ENCODE results near the gene ACSF3.

The ACSF3 gene

DNA sequence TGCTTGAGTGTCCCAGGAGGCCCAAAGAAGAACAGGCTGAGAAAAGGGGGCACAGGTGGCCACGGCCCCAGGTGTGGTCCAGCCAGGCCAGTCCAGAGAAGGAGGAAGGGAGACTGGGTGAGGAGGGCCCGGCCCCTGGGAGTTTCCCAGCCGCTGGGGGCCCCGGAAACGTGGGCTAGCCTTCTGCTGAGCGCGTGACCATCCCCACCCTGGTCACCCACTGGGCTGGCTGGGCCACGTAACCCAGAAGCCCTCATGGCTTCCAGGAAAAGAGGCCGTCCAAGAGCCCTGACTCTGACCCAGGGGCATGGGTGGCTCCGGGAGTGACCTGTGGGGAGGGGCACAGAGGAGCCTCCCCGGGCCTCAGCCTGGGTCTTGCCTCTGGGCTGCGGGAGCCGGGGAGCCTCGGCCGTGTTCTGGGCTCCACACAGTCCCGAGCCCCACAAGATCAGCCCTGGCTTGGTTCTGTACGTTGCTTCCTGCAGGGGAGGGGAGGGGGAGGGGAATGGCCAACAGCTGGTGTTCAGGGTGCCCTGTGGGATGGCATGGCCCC, 29.8 kb upstream of the ACSF3 start:
- Histone ChIP-seq H3K36me3 (ENCODE audit: control insufficient read depth in 2 of 2, insufficient read depth in 1 of 2, low read length in 2 of 2) (no peaks in the 10 kb centered on the region), H3K4me1 (ENCODE audit: control insufficient read depth, insufficient read depth, low read length) (no peaks in the 10 kb centered on the region), H3K9me3 (ENCODE audit: control insufficient read depth, insufficient read depth, low read depth, low read length) (no peaks in the 10 kb centered on the region), H3K4me3 (ENCODE audit: low read depth, low read length) (no peak overlapping the region), H3K27ac (ENCODE audit: extremely low read depth, low read depth, low read length) (no peak overlapping the region)
- TF ChIP-seq ZNF138 (tag by site-specific recombination; IDR thresholded peaks at IDR 0.05; ENCODE audit: borderline replicate concordance) = no peak
- no peak for TF ChIP-seq ZNF777 (tag by site-specific recombination; IDR thresholded peaks at IDR 0.05; ENCODE audit: borderline replicate concordance)
- TF ChIP-seq ZNF112 (tag by site-specific recombination; IDR thresholded peaks at IDR 0.05) = no peak
- no peak for TF ChIP-seq ZFP41 (tag by site-specific recombination; IDR thresholded peaks at IDR 0.05; ENCODE audit: borderline replicate concordance)
- no peak for TF ChIP-seq ZSCAN16 (tag by site-specific recombination; IDR thresholded peaks at IDR 0.05)
- no peak for TF ChIP-seq PRDM1 (tag by site-specific recombination; IDR thresholded peaks at IDR 0.05)
- TF ChIP-seq ZNF707 (tag by site-specific recombination; IDR thresholded peaks at IDR 0.05) = no peak
- TF ChIP-seq ZNF558 (tag by site-specific recombination; IDR thresholded peaks at IDR 0.05) = no peak
- TF ChIP-seq, protein P1, sequence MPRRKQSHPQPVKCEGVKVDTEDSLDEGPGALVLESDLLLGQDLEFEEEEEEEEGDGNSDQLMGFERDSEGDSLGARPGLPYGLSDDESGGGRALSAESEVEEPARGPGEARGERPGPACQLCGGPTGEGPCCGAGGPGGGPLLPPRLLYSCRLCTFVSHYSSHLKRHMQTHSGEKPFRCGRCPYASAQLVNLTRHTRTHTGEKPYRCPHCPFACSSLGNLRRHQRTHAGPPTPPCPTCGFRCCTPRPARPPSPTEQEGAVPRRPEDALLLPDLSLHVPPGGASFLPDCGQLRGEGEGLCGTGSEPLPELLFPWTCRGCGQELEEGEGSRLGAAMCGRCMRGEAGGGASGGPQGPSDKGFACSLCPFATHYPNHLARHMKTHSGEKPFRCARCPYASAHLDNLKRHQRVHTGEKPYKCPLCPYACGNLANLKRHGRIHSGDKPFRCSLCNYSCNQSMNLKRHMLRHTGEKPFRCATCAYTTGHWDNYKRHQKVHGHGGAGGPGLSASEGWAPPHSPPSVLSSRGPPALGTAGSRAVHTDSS (tag by site-specific recombination; IDR thresholded peaks at IDR 0.05) = no peak
- no peak for TF ChIP-seq ZNF37A (tag by site-specific recombination; IDR thresholded peaks at IDR 0.05)
- TF ChIP-seq, protein P2, sequence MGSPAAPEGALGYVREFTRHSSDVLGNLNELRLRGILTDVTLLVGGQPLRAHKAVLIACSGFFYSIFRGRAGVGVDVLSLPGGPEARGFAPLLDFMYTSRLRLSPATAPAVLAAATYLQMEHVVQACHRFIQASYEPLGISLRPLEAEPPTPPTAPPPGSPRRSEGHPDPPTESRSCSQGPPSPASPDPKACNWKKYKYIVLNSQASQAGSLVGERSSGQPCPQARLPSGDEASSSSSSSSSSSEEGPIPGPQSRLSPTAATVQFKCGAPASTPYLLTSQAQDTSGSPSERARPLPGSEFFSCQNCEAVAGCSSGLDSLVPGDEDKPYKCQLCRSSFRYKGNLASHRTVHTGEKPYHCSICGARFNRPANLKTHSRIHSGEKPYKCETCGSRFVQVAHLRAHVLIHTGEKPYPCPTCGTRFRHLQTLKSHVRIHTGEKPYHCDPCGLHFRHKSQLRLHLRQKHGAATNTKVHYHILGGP (tag by site-specific recombination; IDR thresholded peaks at IDR 0.05) = no peak
- TF ChIP-seq ZNF610 (tag by site-specific recombination; IDR thresholded peaks at IDR 0.05; ENCODE audit: borderline replicate concordance) = no peak
- TF ChIP-seq ZNF350 (tag by site-specific recombination; IDR thresholded peaks at IDR 0.05) = no peak
- no peak for TF ChIP-seq ZNF169 (tag by site-specific recombination; IDR thresholded peaks at IDR 0.05)
- ChIA-PET POLR2A (no interaction called here), CTCF (no interaction called here)

DNA sequence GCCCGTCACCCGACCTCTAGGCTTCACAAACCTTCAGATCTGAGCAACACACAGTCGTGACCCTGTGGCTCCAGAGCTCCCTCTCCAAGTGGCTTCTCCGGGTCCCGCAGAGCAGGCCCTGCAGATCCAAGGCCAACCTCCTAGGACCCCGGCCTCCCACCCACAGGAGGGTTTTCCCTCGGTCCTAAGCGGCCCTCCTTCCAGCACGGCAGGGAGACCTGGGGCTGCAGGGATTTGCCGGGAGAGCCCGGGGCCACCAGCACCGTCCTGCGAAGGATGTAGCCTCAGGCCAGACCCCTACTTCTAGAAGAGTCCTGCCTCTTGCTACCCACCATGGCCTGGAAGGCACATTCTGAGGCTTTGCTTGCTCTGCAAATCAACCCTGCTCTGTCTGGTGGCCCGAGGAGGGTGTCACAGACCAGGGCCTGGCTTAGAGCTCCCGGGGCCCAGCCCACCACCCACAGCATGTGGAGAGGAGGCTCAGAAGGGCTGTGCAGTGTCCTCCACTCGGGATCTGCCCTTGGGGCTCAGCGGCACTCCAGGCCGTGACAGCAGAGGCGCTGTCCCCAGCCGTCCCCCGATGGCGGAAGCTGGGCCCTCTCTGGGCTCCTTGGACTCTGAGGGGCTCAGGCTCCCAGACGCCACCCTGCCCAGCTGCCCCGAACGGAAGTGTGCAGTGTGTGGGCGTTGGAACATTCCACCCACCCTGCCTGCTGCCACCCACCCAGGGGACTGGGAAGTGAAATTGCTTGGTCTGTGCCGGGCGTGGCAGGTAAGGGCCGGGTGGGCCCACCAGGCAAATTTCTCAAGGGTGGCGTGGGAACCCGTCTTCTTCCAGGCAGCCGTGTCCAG, 28.8 kb upstream of the ACSF3 start:
- ChIA-PET POLR2A (no interaction called here), CTCF (no interaction called here)
- H3K36me3 ChIP-seq (ENCODE audit: control insufficient read depth in 2 of 2, insufficient read depth in 1 of 2, low read length in 2 of 2) = no peaks in the 10 kb centered on the region
- H3K9me3 ChIP-seq (ENCODE audit: control insufficient read depth, insufficient read depth, low read depth, low read length) = no peaks in the 10 kb centered on the region
- TF ChIP-seq ZFHX2 (tag by site-specific recombination; conservative IDR thresholded peaks at IDR 0.05) (peak; percentile 71), ZNF366 (tag by site-specific recombination; conservative IDR thresholded peaks at IDR 0.05) (no peak), ZNF423 (tag by site-specific recombination; IDR thresholded peaks at IDR 0.05) (no peak), ZNF354C (tag by site-specific recombination; IDR thresholded peaks at IDR 0.05; ENCODE audit: borderline replicate concordance, low read depth) (no peak), KLF1 (tag by site-specific recombination; IDR thresholded peaks at IDR 0.05) (0 out of 2 replicates have a peak, but pooled peaks have one; percentile 22), ZNF23 (tag by site-specific recombination; IDR thresholded peaks at IDR 0.05; ENCODE audit: borderline replicate concordance) (no peak), ZNF654 (tag by site-specific recombination; IDR thresholded peaks at IDR 0.05; ENCODE audit: low read depth) (no peak), GLIS1 (tag by site-specific recombination; IDR thresholded peaks at IDR 0.05) (no peak), EGR2 (tag by site-specific recombination; IDR thresholded peaks at IDR 0.05; ENCODE audit: low read depth) (peak; percentile 61), ZNF302 (tag by site-specific recombination; IDR thresholded peaks at IDR 0.05; ENCODE audit: low read depth) (no peak), ZNF658 (tag by site-specific recombination; IDR thresholded peaks at IDR 0.05) (no peak), ZNF211 (tag by site-specific recombination; IDR thresholded peaks at IDR 0.05; ENCODE audit: low read depth) (no peak)
- TF ChIP-seq, protein P3, sequence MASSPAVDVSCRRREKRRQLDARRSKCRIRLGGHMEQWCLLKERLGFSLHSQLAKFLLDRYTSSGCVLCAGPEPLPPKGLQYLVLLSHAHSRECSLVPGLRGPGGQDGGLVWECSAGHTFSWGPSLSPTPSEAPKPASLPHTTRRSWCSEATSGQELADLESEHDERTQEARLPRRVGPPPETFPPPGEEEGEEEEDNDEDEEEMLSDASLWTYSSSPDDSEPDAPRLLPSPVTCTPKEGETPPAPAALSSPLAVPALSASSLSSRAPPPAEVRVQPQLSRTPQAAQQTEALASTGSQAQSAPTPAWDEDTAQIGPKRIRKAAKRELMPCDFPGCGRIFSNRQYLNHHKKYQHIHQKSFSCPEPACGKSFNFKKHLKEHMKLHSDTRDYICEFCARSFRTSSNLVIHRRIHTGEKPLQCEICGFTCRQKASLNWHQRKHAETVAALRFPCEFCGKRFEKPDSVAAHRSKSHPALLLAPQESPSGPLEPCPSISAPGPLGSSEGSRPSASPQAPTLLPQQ (tag by site-specific recombination; IDR thresholded peaks at IDR 0.05) = peak; percentile 39; the same call in 1 of the 2 replicates
- TF ChIP-seq, protein P4, sequence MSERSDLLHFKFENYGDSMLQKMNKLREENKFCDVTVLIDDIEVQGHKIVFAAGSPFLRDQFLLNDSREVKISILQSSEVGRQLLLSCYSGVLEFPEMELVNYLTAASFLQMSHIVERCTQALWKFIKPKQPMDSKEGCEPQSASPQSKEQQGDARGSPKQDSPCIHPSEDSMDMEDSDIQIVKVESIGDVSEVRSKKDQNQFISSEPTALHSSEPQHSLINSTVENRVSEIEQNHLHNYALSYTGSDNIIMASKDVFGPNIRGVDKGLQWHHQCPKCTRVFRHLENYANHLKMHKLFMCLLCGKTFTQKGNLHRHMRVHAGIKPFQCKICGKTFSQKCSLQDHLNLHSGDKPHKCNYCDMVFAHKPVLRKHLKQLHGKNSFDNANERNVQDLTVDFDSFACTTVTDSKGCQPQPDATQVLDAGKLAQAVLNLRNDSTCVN (tag by site-specific recombination; optimal IDR thresholded peaks at IDR 0.05) = no peak
- TF ChIP-seq, protein P5, sequence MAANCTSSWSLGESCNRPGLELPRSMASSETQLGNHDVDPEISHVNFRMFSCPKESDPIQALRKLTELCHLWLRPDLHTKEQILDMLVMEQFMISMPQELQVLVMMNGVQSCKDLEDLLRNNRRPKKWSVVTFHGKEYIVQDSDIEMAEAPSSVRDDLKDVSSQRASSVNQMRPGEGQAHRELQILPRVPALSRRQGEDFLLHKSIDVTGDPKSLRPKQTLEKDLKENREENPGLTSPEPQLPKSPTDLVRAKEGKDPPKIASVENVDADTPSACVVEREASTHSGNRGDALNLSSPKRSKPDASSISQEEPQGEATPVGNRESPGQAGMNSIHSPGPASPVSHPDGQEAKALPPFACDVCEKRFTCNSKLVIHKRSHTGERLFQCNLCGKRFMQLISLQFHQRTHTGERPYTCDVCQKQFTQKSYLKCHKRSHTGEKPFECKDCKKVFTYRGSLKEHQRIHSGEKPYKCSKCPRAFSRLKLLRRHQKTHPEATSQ (tag by site-specific recombination; IDR thresholded peaks at IDR 0.05) = no peak
- no peak overlapping the region for H3K4me3 ChIP-seq (ENCODE audit: low read depth, low read length)
- no peaks in the 10 kb centered on the region for H3K4me1 ChIP-seq (ENCODE audit: control insufficient read depth, insufficient read depth, low read length)
- H3K27ac ChIP-seq (ENCODE audit: extremely low read depth, low read depth, low read length) = no peak overlapping the region
